Activated CD4-positive, alpha-beta memory T cell treated with anti-CD3 and anti-CD28 coated beads for 36 hours (primary cell): ENCODE measurements around the gene FEN1. TPM values are rescaled to one million over a fixed set of nuclear protein-coding genes. Genes with fewer than 3 reads are reported as not detected.

Source experiments
- CTCF ChIA-PET: fragments of 350-600 bp; sonication (Branson Sonifier 250); formaldehyde crosslinking; loops from one replicate; lab custom pipeline; 2021; ENCODE audit warnings: antibody characterized with exemption, inconsistent platforms; lab: Charles Lee
- POLR2A ChIA-PET: fragments of 350-600 bp; sonication (Branson Sonifier 250); formaldehyde crosslinking; loops from one replicate; lab custom pipeline; 2021; ENCODE audit warnings: antibody characterized with exemption; lab: Charles Lee
- DNase-seq: peaks from one replicate; pipeline ENCODE4 v3.0.0-alpha.2; 2020
- H3K27ac Mint-ChIP-seq: one replicate; pipeline ENCODE4 v1.8.0; 2021; ENCODE audit warnings: mixed read lengths
- H3K27me3 Mint-ChIP-seq: one replicate; pipeline ENCODE4 v1.8.0; 2021; ENCODE audit warnings: mixed read lengths
- H3K36me3 Mint-ChIP-seq: one replicate; pipeline ENCODE4 v1.8.0; 2021; ENCODE audit warnings: mixed read lengths
- H3K4me1 Mint-ChIP-seq: one replicate; pipeline ENCODE4 v1.8.0; 2021; ENCODE audit warnings: low read depth, mixed read lengths
- H3K4me3 Mint-ChIP-seq: one replicate; pipeline ENCODE4 v1.8.0; 2021; ENCODE audit warnings: mild to moderate bottlenecking, mixed read lengths
- H3K9me3 Mint-ChIP-seq: one replicate; pipeline ENCODE4 v1.8.0; 2021; ENCODE audit warnings: mixed read lengths
- intact Hi-C: fragments of 100-400 bp; cut with micrococcal nuclease; formaldehyde crosslinking; loops from one replicate; pipeline ENCODE4 v1.15.1; 2023
- total RNA-seq, 2 experiments: library from RNA; stranded (reverse); gene quantifications; one replicate each; pipeline ENCODE4 v1.2.3, GENCODE V29; 2021

FEN1 gene
- total RNA-seq, 2 experiments from 2014 or later = 108 to 111 TPM

- intact Hi-C loops = loop anchor here (1.0 to 5.0 kb wide), 2 partner anchors 11 to 150 kb away; partner anchors contain the start of genes FADS2 and FTH1
- peaks cover 12% of the 10 kb centered on the region for H3K27me3 Mint-ChIP-seq
- H3K36me3 Mint-ChIP-seq = peaks cover 22% of the 10 kb centered on the region
- no peaks in the 10 kb centered on the region for H3K9me3 Mint-ChIP-seq
- peak within 1 kb of the TSS; percentile 83 for H3K4me3 Mint-ChIP-seq
- H3K4me1 Mint-ChIP-seq = peaks cover 10% of the 10 kb centered on the region
- ChIA-PET CTCF (interaction anchor here (1.2 to 9.1 kb wide), 5 partner anchors 10 to 265 kb away, joined by 3 to 82 read pairs (median 9); partner anchors contain the start of genes FADS2, FEN1 and TMEM258), POLR2A (interaction anchor here (0.8 to 1.5 kb wide), 4 partner anchors 11 to 25 kb away, joined by 3 to 5 read pairs (median 4); no protein-coding TSS in a partner anchor)
- peak within 1 kb of the TSS; percentile 65 for H3K27ac Mint-ChIP-seq
- peak; percentile 92 for DNase-seq
These were observed 24.2 kb downstream of the FEN1 start, which contains the start of gene FADS1 for GRCh38 chr11:61816736-61817455. Gene FADS1, minus strand, starts transcription at chr11:61817003. Its CDS starts 74 bp downstream, at chr11:61816929.

GRCh38 chr11:61817471-61818202 is 24.9 kb downstream of the FEN1 start:
- intact Hi-C loops = loop anchor here (5.0 kb wide), 1 partner anchor 150 kb away; the partner anchor contains the start of gene FTH1
- Mint-ChIP-seq H3K27ac (no peak overlapping the region), H3K36me3 (peaks cover 17% of the 10 kb centered on the region), H3K4me3 (peak overlapping the region; percentile 83), H3K4me1 (peaks cover 10% of the 10 kb centered on the region), H3K9me3 (no peaks in the 10 kb centered on the region), H3K27me3 (peaks cover 12% of the 10 kb centered on the region)
- no peak for DNase-seq
- ChIA-PET POLR2A (interaction anchor here (0.8 to 1.4 kb wide), 5 partner anchors 11 to 26 kb away, joined by 3 to 5 read pairs (median 4); no protein-coding TSS in a partner anchor), CTCF (interaction anchor here (0.7 to 9.1 kb wide), 7 partner anchors 11 to 264 kb away, joined by 3 to 82 read pairs (median 4); partner anchors contain the start of genes FADS2, FEN1 and TMEM258)

- Mint-ChIP-seq H3K4me1 (peaks cover 7% of the 10 kb centered on the region), H3K27me3 (peaks cover 7% of the 10 kb centered on the region), H3K27ac (no peak overlapping the region), H3K9me3 (no peaks in the 10 kb centered on the region), H3K36me3 (peaks cover 3% of the 10 kb centered on the region), H3K4me3 (no peak overlapping the region)
- intact Hi-C loops = no loop called here
- ChIA-PET CTCF (interaction anchor here (2.1 kb wide), 1 partner anchor 23 kb away, joined by 7 read pairs; no protein-coding TSS in a partner anchor), POLR2A (no interaction called here)
- no peak for DNase-seq
These were observed 27.5 kb downstream of the FEN1 start for GRCh38 chr11:61820174-61820573.

GRCh38 chr11:61826930-61827570 is 34.3 kb downstream of the FEN1 start:
- Mint-ChIP-seq H3K27ac (no peak overlapping the region), H3K27me3 (peaks cover 15% of the 10 kb centered on the region), H3K4me1 (peaks cover 8% of the 10 kb centered on the region), H3K9me3 (no peaks in the 10 kb centered on the region), H3K4me3 (peak overlapping the region; percentile 85), H3K36me3 (peaks cover 2% of the 10 kb centered on the region)
- intact Hi-C loops = loop anchor here (5.0 kb wide), 1 partner anchor 35 kb away; the partner anchor contains the start of genes FEN1 and TMEM258
- POLR2A ChIA-PET = interaction anchor here (0.9 kb wide), 1 partner anchor 11 kb away, joined by 4 read pairs; the partner anchor contains the start of gene FADS1
- DNase-seq = no peak
- CTCF ChIA-PET = interaction anchor here (3.0 kb wide), 1 partner anchor 11 kb away, joined by 20 read pairs; the partner anchor contains the start of gene FADS1

GRCh38 chr11:61827571-61828378 is 35.1 kb downstream of the FEN1 start, which contains the start of gene FADS2:
Gene FADS2, plus strand, starts transcription at chr11:61828300. Its CDS starts 91 bp downstream, at chr11:61828391.
- CTCF ChIA-PET = interaction anchor here (1.0 to 3.0 kb wide), 6 partner anchors 11 to 184 kb away, joined by 3 to 20 read pairs (median 4); partner anchors contain the start of gene FADS1
- Mint-ChIP-seq H3K27me3 (peaks cover 15% of the 10 kb centered on the region), H3K36me3 (peaks cover 2% of the 10 kb centered on the region), H3K9me3 (no peaks in the 10 kb centered on the region), H3K4me1 (peaks cover 8% of the 10 kb centered on the region), H3K27ac (peak within 1 kb of the TSS; percentile 52), H3K4me3 (peak within 1 kb of the TSS; percentile 85)
- POLR2A ChIA-PET = interaction anchor here (0.9 to 2.1 kb wide), 3 partner anchors 11 to 35 kb away, joined by 4 to 8 read pairs (median 4); partner anchors contain the start of genes FADS1, FEN1 and TMEM258
- intact Hi-C loops = loop anchor here (1.0 to 5.0 kb wide), 2 partner anchors 11 to 35 kb away; partner anchors contain the start of genes FEN1 and TMEM258
- DNase-seq = peak; percentile 89

- intact Hi-C loops = loop anchor here (1.0 to 5.0 kb wide), 2 partner anchors 12 to 36 kb away; partner anchors contain the start of genes FEN1 and TMEM258
- ChIA-PET CTCF (interaction anchor here (1.0 to 3.0 kb wide), 7 partner anchors 12 to 184 kb away, joined by 3 to 20 read pairs (median 4); partner anchors contain the start of gene FADS1), POLR2A (interaction anchor here (1.0 to 2.1 kb wide), 3 partner anchors 11 to 36 kb away, joined by 4 to 8 read pairs (median 4); partner anchors contain the start of genes FADS1, FEN1 and TMEM258)
- Mint-ChIP-seq H3K4me1 (peaks cover 8% of the 10 kb centered on the region), H3K27ac (peak overlapping the region; percentile 52), H3K9me3 (no peaks in the 10 kb centered on the region), H3K36me3 (peaks cover 2% of the 10 kb centered on the region), H3K4me3 (peak overlapping the region; percentile 85), H3K27me3 (peaks cover 15% of the 10 kb centered on the region)
- no peak for DNase-seq
These were observed 35.6 kb downstream of the FEN1 start for GRCh38 chr11:61828379-61828628.

GRCh38 chr11:61828629-61829407 is 36.1 kb downstream of the FEN1 start:
- Mint-ChIP-seq H3K27me3 (peaks cover 15% of the 10 kb centered on the region), H3K27ac (peak overlapping the region; percentile 43), H3K9me3 (no peaks in the 10 kb centered on the region), H3K4me1 (peaks cover 13% of the 10 kb centered on the region), H3K36me3 (peaks cover 2% of the 10 kb centered on the region), H3K4me3 (peak overlapping the region; percentile 85)
- DNase-seq = peak; percentile 51
- intact Hi-C loops = loop anchor here (1.0 to 5.0 kb wide), 2 partner anchors 13 to 37 kb away; partner anchors contain the start of genes FEN1 and TMEM258
- ChIA-PET POLR2A (interaction anchor here (0.7 to 2.1 kb wide), 5 partner anchors 12 to 37 kb away, joined by 3 to 8 read pairs (median 3); partner anchors contain the start of genes FADS1, FEN1 and TMEM258), CTCF (interaction anchor here (0.7 to 3.0 kb wide), 11 partner anchors 12 to 253 kb away, joined by 3 to 20 read pairs (median 3); partner anchors contain the start of gene FADS1)

- Mint-ChIP-seq H3K9me3 (no peaks in the 10 kb centered on the region), H3K4me1 (peaks cover 21% of the 10 kb centered on the region), H3K27ac (no peak overlapping the region), H3K4me3 (peak overlapping the region; percentile 85), H3K36me3 (peaks cover 2% of the 10 kb centered on the region), H3K27me3 (peaks cover 14% of the 10 kb centered on the region)
- ChIA-PET POLR2A (interaction anchor here (1.3 kb wide), 1 partner anchor 15 kb away, joined by 3 read pairs; no protein-coding TSS in a partner anchor), CTCF (interaction anchor here (1.4 to 3.0 kb wide), 4 partner anchors 13 to 252 kb away, joined by 3 to 20 read pairs (median 4); partner anchors contain the start of gene FADS1)
- no peak for DNase-seq
- intact Hi-C loops = loop anchor here (5.0 kb wide), 1 partner anchor 38 kb away; the partner anchor contains the start of genes FEN1 and TMEM258
These were observed 37.1 kb downstream of the FEN1 start for GRCh38 chr11:61829806-61830205.

- POLR2A ChIA-PET = no interaction called here
- intact Hi-C loops = no loop called here
- CTCF ChIA-PET = interaction anchor here (1.0 to 1.1 kb wide), 2 partner anchors 15 to 68 kb away, joined by 4 read pairs; no protein-coding TSS in a partner anchor
- no peak overlapping the region for H3K27ac Mint-ChIP-seq
- peaks cover 12% of the 10 kb centered on the region for H3K27me3 Mint-ChIP-seq
- H3K4me3 Mint-ChIP-seq = peak overlapping the region; percentile 20
- DNase-seq = no peak
- H3K36me3 Mint-ChIP-seq = peaks cover 2% of the 10 kb centered on the region
- H3K4me1 Mint-ChIP-seq = peaks cover 25% of the 10 kb centered on the region
- no peaks in the 10 kb centered on the region for H3K9me3 Mint-ChIP-seq
These were observed 37.8 kb downstream of the FEN1 start for GRCh38 chr11:61830237-61831105.
